CD4-positive, CD25-positive, alpha-beta regulatory T cell (primary cell): ENCODE data around the gene KLF16. TPM values are rescaled to one million over a fixed set of nuclear protein-coding genes. Genes with fewer than 3 reads are reported as not detected.

Experiments
- ATAC-seq, 2 donors: fragments of 150-1000 bp; cut with Tn5 transposase; one replicate each; pipeline ENCODE4 v1.10.0; 2021; ENCODE audit warnings: low read depth in 2 of 2, moderate number of reproducible peaks in 2 of 2, moderate library complexity in 1 of 2
- DNase-seq, 3 donors: peaks; one replicate each; pipeline versions ENCODE4 v3.0.0 to v3.0.0-alpha.2; 2012 to 2022; ENCODE audit warnings: mixed read lengths in 1 of 3
- H3K27ac ChIP-seq: one replicate; pipeline ENCODE4 v1.7.0; 2013; ENCODE audit warnings: mild to moderate bottlenecking, low read length; ENCODE audit not compliant: insufficient read depth, poor library complexity, severe bottlenecking
- H3K27me3 ChIP-seq: one replicate; pipeline ENCODE4 v1.7.0; 2013; ENCODE audit warnings: low read length; ENCODE audit not compliant: control insufficient read depth, insufficient read depth
- H3K36me3 ChIP-seq: one replicate; pipeline ENCODE4 v1.7.0; 2013; ENCODE audit warnings: mild to moderate bottlenecking, low read length, moderate library complexity; ENCODE audit not compliant: control insufficient read depth, insufficient read depth
- H3K4me1 ChIP-seq: 2 replicates; pipeline ENCODE4 v1.7.0; 2013; ENCODE audit warnings: mild to moderate bottlenecking, low read length; ENCODE audit not compliant: insufficient read depth, control insufficient read depth, poor library complexity, severe bottlenecking
- H3K4me3 ChIP-seq: one replicate; pipeline ENCODE4 v1.7.0; 2013; ENCODE audit warnings: low read depth, mild to moderate bottlenecking, low read length, moderate library complexity
- H3K9me3 ChIP-seq, 2 experiments: 1 replicate in 1 of 2; 2 replicates in 1 of 2; pipeline ENCODE4 v1.7.0; 2013; ENCODE audit warnings: low read length in 2 of 2, mild to moderate bottlenecking in 1 of 2, moderate library complexity in 1 of 2; ENCODE audit not compliant: control insufficient read depth in 2 of 2
- H3K27ac Mint-ChIP-seq, 3 donors: one replicate each; pipeline ENCODE4 v1.8.0; 2020 to 2022; ENCODE audit warnings: mild to moderate bottlenecking in 3 of 3, mixed read lengths in 3 of 3, moderate library complexity in 2 of 3
- H3K27me3 Mint-ChIP-seq: one replicate; pipeline ENCODE4 v1.8.0; 2022; ENCODE audit warnings: mild to moderate bottlenecking, mixed read lengths
- H3K36me3 Mint-ChIP-seq: one replicate; pipeline ENCODE4 v1.8.0; 2020; ENCODE audit warnings: mixed read lengths
- H3K4me1 Mint-ChIP-seq, 4 donors: one replicate each; pipeline ENCODE4 v1.8.0; 2020 to 2022; ENCODE audit warnings: mixed read lengths in 4 of 4, mild to moderate bottlenecking in 1 of 4
- H3K4me3 Mint-ChIP-seq, 4 donors: one replicate each; pipeline ENCODE4 v1.8.0; 2020 to 2022; ENCODE audit warnings: mild to moderate bottlenecking in 4 of 4, mixed read lengths in 4 of 4, moderate library complexity in 3 of 4
- H3K9me3 Mint-ChIP-seq, 7 donors: one replicate each; pipeline ENCODE4 v1.8.0; 2020 to 2022; ENCODE audit warnings: mixed read lengths in 7 of 7, mild to moderate bottlenecking in 3 of 7, moderate library complexity in 2 of 7
- polyA plus RNA-seq, 4 donors: library from polyadenylated mRNA; unstranded; fragments of 300-500 nt; fragmentation: Illumina TruSeq; gene quantifications; one replicate each; pipeline ENCODE4 v1.2.3, GENCODE V29; 2021
- total RNA-seq: library from RNA; stranded (reverse); gene quantifications from one replicate; pipeline ENCODE4 v1.2.3, GENCODE V29; 2022

KLF16 gene
- total and polyA plus RNA-seq, 5 donors from 2014 or later: 0.28 to 40.6 (median 0.76) TPM

DNA sequence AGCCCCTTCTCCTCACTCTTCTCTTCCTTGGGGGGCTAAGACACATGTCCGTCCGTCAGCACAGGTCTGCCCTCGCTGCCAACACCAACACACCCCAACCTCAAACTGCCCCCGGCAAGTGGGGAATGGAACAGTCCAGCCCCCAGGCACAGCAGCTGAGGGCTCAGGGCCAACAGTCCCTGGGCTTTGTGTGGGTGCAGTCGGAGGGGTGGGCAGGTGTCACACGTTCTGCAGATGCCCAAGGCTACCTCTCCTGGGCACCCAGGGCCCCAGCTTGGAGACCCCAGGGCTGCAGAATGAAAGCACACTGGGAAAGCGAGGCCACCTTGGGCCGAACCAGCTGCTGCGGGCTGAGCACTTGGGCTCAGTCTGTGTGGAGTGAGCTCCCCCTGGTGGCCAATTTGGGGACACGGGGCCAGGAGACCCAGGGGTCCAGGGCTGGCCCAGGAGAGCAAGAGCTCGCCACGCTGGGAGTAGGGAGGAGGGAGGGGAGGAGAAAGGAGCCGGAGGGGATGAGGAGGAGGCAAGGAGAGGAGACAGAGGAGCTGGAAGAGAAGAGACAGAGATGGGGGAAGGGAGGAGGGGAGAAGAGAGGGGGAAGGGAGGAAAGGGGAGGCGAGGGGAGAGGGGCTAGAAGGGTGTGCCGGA, 37.3 kb downstream of the KLF16 start:
- peak; percentile 73 to 80 for ATAC-seq

DNA sequence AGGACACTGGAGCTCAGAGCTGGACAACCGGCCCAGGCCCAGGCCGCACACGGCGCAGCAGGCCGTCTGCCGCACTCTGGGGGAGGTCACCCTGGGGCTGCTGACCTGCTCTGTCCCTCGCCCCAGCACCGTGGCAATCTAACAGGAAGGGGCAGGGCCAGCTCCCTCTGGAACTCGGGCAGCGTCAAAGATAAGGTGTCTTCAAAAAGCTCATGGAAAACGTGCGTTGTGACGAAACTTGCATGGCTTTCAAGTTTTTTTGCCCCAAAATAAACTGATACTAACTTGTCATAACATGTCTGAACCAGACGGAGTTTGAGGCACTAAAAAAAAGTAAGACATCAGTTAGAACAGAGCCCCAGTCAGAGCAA, 39.1 kb downstream of the KLF16 start:
- Mint-ChIP-seq H3K27me3 (no peaks in the 10 kb centered on the region), H3K27ac (no peak overlapping the region), H3K4me1 (peaks cover 0 to 10% (median 2%) of the 10 kb centered on the region in 4 donors), H3K4me3 (no peak overlapping the region), H3K36me3 (peaks cover 6% of the 10 kb centered on the region), H3K9me3 (no peaks in the 10 kb centered on the region)
- peaks cover 22% of the 10 kb centered on the region for H3K36me3 ChIP-seq
- H3K27ac ChIP-seq: no peak overlapping the region
- H3K4me3 ChIP-seq: no peak overlapping the region
- no peaks in the 10 kb centered on the region for H3K27me3 ChIP-seq
- DNase-seq (no peak), ATAC-seq (no peak)
- no peaks in the 10 kb centered on the region for H3K9me3 ChIP-seq
- H3K4me1 ChIP-seq: peaks cover 8% of the 10 kb centered on the region

More for the DNA sequence above, 37.3 kb downstream of the KLF16 start:
- peaks cover 25% of the 10 kb centered on the region for H3K36me3 ChIP-seq
- H3K27me3 Mint-ChIP-seq: no peaks in the 10 kb centered on the region
- no peak overlapping the region for H3K27ac Mint-ChIP-seq
- no peak overlapping the region for H3K27ac ChIP-seq
- DNase-seq: peak; percentile 66 to 75 (median 69)
- H3K4me3 ChIP-seq: no peak overlapping the region
- H3K9me3 Mint-ChIP-seq: no peaks in the 10 kb centered on the region
- H3K4me1 Mint-ChIP-seq: peaks cover 0 to 7% (median 2%) of the 10 kb centered on the region in 4 donors
- peaks cover 8% of the 10 kb centered on the region for H3K4me1 ChIP-seq
- no peaks in the 10 kb centered on the region for H3K27me3 ChIP-seq
- peaks cover 3% of the 10 kb centered on the region for H3K36me3 Mint-ChIP-seq
- H3K4me3 Mint-ChIP-seq: no peak overlapping the region
- H3K9me3 ChIP-seq: no peaks in the 10 kb centered on the region

DNA sequence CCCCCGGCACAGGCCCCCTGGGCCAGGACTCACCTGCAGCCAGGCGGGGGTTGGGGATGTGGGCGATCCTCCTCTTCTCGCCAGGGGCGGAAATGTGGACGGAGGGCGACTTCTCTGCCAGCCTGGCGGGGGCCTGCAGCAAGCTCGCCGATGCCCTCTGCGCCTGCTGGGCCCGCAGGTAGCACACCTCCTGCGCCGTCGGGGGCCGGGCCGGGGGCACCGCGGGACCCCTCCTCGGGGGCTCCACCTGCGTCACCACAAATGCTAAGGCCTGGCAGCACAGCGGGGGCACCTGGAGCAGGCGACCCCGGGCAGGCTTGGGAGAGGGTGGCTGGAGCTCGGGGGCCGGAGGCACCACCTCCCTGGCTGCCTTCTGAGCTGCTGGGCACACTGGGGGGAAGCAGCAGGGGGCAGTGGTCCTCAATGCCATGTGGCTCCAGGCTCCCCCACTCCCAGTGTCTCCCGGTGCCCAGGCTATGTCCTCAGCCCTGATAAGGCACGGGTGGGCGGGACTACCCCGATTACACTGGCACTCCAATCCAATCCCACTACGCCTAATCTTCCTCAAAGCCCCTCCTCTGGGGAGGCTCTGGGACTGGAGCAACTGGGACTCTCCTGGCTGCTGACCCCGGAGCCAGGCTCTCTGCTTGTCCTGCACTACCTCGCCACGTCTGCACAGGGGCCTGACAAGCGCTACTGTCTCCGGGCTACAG, 39.7 kb downstream of the KLF16 start:
- no peak for ATAC-seq
- Mint-ChIP-seq H3K36me3 (peaks cover 6% of the 10 kb centered on the region), H3K27ac (no peak overlapping the region), H3K9me3 (no peaks in the 10 kb centered on the region), H3K4me3 (no peak overlapping the region), H3K4me1 (peaks cover 0 to 10% (median 2%) of the 10 kb centered on the region in 4 donors), H3K27me3 (no peaks in the 10 kb centered on the region)
- DNase-seq: no peak
- H3K4me1 ChIP-seq: peaks cover 8% of the 10 kb centered on the region
- no peaks in the 10 kb centered on the region for H3K9me3 ChIP-seq
- H3K27ac ChIP-seq: no peak overlapping the region
- peaks cover 25% of the 10 kb centered on the region for H3K36me3 ChIP-seq
- no peaks in the 10 kb centered on the region for H3K27me3 ChIP-seq
- H3K4me3 ChIP-seq: no peak overlapping the region

DNA sequence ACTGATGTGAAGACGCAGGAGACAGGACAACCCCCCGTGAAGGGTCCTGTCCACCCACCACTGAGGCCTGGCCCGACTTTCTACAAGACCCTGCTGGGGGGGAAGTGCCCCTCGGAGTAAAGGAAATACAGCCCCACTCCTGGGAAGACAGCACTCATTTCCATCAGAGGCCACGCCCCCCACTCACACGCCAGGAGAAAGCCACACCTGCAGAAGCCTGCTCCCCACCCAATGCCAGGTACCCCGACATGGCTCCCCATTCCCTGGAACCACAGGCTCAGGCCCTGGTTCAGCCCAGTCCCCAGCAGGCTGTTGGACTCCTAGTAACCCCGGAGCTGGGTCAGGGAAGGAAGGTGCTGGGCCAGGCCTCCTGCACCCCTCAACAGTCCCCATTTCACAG, 40.4 kb downstream of the KLF16 start:
- H3K4me3 ChIP-seq: no peak overlapping the region
- ATAC-seq (no peak), DNase-seq (no peak)
- H3K27me3 Mint-ChIP-seq: no peaks in the 10 kb centered on the region
- no peak overlapping the region for H3K27ac Mint-ChIP-seq
- H3K9me3 ChIP-seq: no peaks in the 10 kb centered on the region
- no peaks in the 10 kb centered on the region for H3K27me3 ChIP-seq
- peaks cover 30% of the 10 kb centered on the region for H3K36me3 ChIP-seq
- no peaks in the 10 kb centered on the region for H3K9me3 Mint-ChIP-seq
- H3K4me1 ChIP-seq: peaks cover 8% of the 10 kb centered on the region
- H3K36me3 Mint-ChIP-seq: peaks cover 8% of the 10 kb centered on the region
- peak overlapping the region in 1 of 4 donors; percentile 38 for H3K4me3 Mint-ChIP-seq
- H3K27ac ChIP-seq: no peak overlapping the region
- peaks cover 0 to 10% (median 2%) of the 10 kb centered on the region in 4 donors for H3K4me1 Mint-ChIP-seq

DNA sequence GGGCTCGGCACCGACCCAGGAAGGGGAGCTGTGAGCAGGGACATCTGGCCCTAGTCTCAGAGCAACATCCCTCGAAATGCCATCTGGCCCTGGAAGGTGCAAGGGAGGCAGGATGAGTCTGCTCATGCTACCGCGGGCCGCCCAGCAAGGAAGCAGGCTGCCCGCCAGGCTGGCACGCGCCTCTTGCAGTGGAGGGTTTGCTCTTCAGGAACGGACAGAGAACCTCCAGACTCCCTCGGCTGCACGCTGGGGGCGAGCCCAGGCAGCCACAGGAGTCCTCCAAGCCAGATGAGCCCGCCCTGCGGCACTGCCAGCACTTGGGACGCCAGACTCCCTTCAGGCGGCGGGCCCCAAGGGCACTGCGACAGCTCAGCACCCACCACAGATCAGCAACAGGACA, 41.2 kb downstream of the KLF16 start:
- no peaks in the 10 kb centered on the region for H3K27me3 Mint-ChIP-seq

DNA sequence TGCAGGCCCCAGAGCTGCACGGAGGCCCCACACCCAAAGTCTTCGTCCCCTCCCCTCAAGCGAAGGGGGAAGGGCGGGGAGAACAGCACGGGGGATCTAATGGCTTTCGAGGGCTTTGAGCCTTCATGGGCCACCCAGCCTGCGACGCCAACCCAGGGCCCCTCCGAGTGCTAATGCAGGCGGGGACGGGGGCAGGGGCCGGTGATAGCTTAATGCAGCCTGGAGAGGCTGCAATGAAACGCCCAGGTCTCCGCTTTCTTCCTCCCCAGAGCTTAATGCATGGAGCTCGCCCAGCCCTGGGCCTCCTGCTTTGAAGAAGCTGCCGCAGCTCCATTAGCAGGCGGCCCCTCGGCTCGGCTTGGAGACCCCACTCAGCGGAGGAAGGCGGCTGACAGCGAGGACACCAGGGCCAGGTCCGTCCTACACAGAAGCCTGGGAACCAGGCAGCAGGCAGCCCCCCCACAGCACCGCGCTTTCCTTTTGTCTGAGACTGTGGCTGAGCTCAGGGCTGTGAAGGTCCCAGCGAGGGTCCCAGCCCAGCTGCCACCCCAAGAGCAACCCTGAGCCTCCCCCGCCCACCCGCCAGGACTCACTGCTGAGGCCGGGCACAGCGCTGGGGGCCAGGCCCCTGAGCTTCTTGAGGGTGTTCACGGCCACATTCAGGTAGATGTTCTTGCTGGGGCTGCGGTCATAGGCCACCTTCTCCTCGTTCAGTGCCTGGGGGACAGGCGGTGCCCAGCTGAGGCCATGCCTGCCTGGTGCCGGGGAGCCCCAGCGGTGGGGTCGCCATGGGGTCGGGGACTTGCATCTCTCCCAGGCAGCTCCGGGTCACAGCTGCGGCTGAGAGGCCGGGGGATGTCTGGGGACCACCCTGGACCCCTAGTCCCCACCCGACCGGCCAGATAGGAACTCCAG, 43.8 kb downstream of the KLF16 start:
- Mint-ChIP-seq H3K27ac (no peak overlapping the region), H3K4me1 (peaks cover 0 to 5% (median 0%) of the 10 kb centered on the region in 4 donors), H3K36me3 (peaks cover 9% of the 10 kb centered on the region), H3K9me3 (no peaks in the 10 kb centered on the region), H3K27me3 (no peaks in the 10 kb centered on the region), H3K4me3 (no peak overlapping the region)
- no peak overlapping the region for H3K4me3 ChIP-seq
- DNase-seq: no peak
- ATAC-seq: no peak
- H3K36me3 ChIP-seq: peaks cover 34% of the 10 kb centered on the region
- no peaks in the 10 kb centered on the region for H3K9me3 ChIP-seq
- H3K27ac ChIP-seq: no peak overlapping the region
- H3K4me1 ChIP-seq: no peaks in the 10 kb centered on the region
- no peaks in the 10 kb centered on the region for H3K27me3 ChIP-seq

More for the DNA sequence above, 41.2 kb downstream of the KLF16 start:
- H3K4me3 Mint-ChIP-seq: no peak overlapping the region
- H3K36me3 Mint-ChIP-seq: peaks cover 9% of the 10 kb centered on the region
- no peak for ATAC-seq
- Histone ChIP-seq H3K36me3 (peaks cover 32% of the 10 kb centered on the region), H3K4me3 (no peak overlapping the region), H3K9me3 (no peaks in the 10 kb centered on the region), H3K27me3 (no peaks in the 10 kb centered on the region), H3K4me1 (peaks cover 8% of the 10 kb centered on the region), H3K27ac (no peak overlapping the region)
- H3K9me3 Mint-ChIP-seq: no peaks in the 10 kb centered on the region
- DNase-seq: no peak
- H3K27ac Mint-ChIP-seq: no peak overlapping the region
- H3K4me1 Mint-ChIP-seq: peaks cover 0 to 10% (median 2%) of the 10 kb centered on the region in 4 donors

DNA sequence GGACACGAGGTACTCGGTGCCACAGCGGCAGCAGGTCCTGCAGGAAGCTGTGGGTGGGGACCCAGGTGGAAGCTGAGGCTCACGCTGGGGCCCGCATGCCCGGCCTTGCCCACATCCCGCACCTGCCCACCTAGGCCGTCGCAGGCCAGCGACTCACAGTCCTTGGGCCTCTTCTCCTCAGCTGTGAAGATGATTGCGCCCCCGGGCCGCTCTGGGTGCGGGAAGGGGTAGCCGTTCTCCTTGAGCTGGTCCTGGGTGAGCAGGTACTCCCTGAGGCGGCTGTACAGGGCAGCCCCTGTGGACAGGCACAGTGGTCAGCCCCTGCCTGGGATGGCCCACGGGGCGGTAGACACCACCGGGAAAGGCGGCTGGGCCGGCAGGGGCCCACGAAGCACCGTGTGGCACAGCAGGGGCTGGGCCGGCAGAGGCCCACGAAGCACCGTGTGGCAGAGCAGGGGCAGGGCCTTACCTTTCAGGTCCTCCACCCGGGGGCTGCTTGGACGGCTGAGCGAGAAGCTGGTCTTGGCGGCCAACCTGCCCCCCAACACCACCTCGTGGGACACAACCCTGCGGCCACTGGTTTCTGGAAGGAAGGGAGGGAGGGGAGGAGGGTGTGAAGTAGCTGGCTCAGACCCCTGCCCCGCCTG, 44.7 kb downstream of the KLF16 start:
- Histone ChIP-seq H3K27ac (no peak overlapping the region), H3K4me1 (peaks cover under 1% of the 10 kb centered on the region), H3K4me3 (no peak overlapping the region), H3K9me3 (no peaks in the 10 kb centered on the region), H3K27me3 (no peaks in the 10 kb centered on the region), H3K36me3 (peaks cover 28% of the 10 kb centered on the region)
- Mint-ChIP-seq H3K36me3 (peaks cover 9% of the 10 kb centered on the region), H3K27ac (no peak overlapping the region), H3K4me1 (peaks cover 0 to 6% (median 0%) of the 10 kb centered on the region in 4 donors), H3K4me3 (no peak overlapping the region), H3K27me3 (no peaks in the 10 kb centered on the region), H3K9me3 (no peaks in the 10 kb centered on the region)
- no peak for DNase-seq
- no peak for ATAC-seq
